Sigmoid colon (tissue), 7 donors: ENCODE data around the gene NAP1L1. TPM values are rescaled to one million over a fixed set of nuclear protein-coding genes. Genes with fewer than 3 reads are reported as not detected.

Source experiments
- DNase-seq: peaks from one replicate; pipeline ENCODE4 v3.0.0-alpha.2; 2019
- H3K27ac ChIP-seq, 4 donors: fragments of 200-600 bp; sonication (generic); one replicate each; pipeline ENCODE4 v1.5.1; 2016 to 2019; ENCODE audit warnings: mild to moderate bottlenecking in 1 of 4
- H3K27me3 ChIP-seq, 3 donors: fragments of 200-600 bp; sonication (generic); one replicate each; pipeline ENCODE4 v1.5.1; 2019; ENCODE audit warnings: mild to moderate bottlenecking in 1 of 3
- H3K36me3 ChIP-seq, 4 donors: fragments of 200-600 bp; sonication (generic); one replicate each; pipeline ENCODE4 v1.5.1; 2016 to 2019
- H3K4me1 ChIP-seq, 4 donors: fragments of 200-600 bp; sonication (generic); one replicate each; pipeline ENCODE4 v1.5.1; 2017 to 2019
- H3K4me3 ChIP-seq, 4 donors: fragments of 200-600 bp; sonication (generic); one replicate each; pipeline ENCODE4 v1.5.1; 2017 to 2019; ENCODE audit warnings: mild to moderate bottlenecking in 2 of 4, moderate library complexity in 1 of 4
- H3K9me3 ChIP-seq, 4 donors: fragments of 200-600 bp in 3 of 4; sonication (generic) in 3 of 4; one replicate each; pipeline versions ENCODE4 v1.5.1 to v1.6.1; 2013 to 2019
- CTCF ChIP-seq, 4 experiments: fragments of 450-650 bp in 3 of 4; fragments of 200-600 bp in 1 of 4; IDR thresholded peaks; one replicate each; pipeline ENCODE4 v1.5.1; 2016 to 2019; ENCODE audit warnings: antibody characterized with exemption in 4 of 4, mild to moderate bottlenecking in 3 of 4, moderate library complexity in 2 of 4
- EP300 ChIP-seq, 4 donors: sonication (generic); formaldehyde crosslinking; IDR thresholded peaks; one replicate each; pipeline ENCODE4 v1.6.1; 2017; ENCODE audit warnings: antibody characterized with exemption in 4 of 4
- POLR2A ChIP-seq, 2 donors: fragments of 450-650 bp; IDR thresholded peaks; one replicate each; pipeline ENCODE4 v1.6.1; 2016; ENCODE audit warnings: antibody characterized with exemption in 2 of 2, mild to moderate bottlenecking in 2 of 2, moderate library complexity in 2 of 2
- POLR2AphosphoS5 ChIP-seq, 4 donors: sonication (generic); formaldehyde crosslinking; IDR thresholded peaks; one replicate each; pipeline ENCODE4 v1.6.1; 2017; ENCODE audit warnings: antibody characterized with exemption in 4 of 4
- WGBS, 2 donors: extraction: QIAGEN DNeasy Blood & Tissue Kit; methylation state at CpG; one replicate each; pipeline ENCODE4 v1.1.7; 2013; 5-methylcytosine and 5-hydroxymethylcytosine counted together
- intact Hi-C: fragments of 100-400 bp; cut with DNase I; formaldehyde crosslinking; loops from one replicate; pipeline ENCODE4 v1.15.1; 2023
- polyA plus RNA-seq, 3 donors: library from polyadenylated mRNA; stranded (reverse); fragments of 200-250 nt; gene quantifications; one replicate each; pipeline ENCODE4 v1.2.3, GENCODE V29; 2013
- total RNA-seq, 4 donors: library from RNA; depleted of rRNA; stranded (reverse); fragments of >200 nt; gene quantifications; one replicate each; pipeline ENCODE4 v1.1.0, GENCODE V29; 2016
- donor health status: healthy with polysubstance abuse.
- donor health status: Bipolar disorder and iron deficiency.
- donor health status: healthy.

Gene NAP1L1
- total and polyA plus RNA-seq, 7 donors: 103 to 424 (median 321) TPM

- intact Hi-C loops: loop anchor here (2.0 to 10.0 kb wide), 4 partner anchors 54 to 696 kb away; partner anchors contain the start of genes BBS10, CAPS2, GLIPR1L1 and GLIPR1L2
- Histone ChIP-seq H3K27ac (peak overlapping the region; percentile 92 to 96 (median 93)), H3K36me3 (no peaks in the 10 kb centered on the region), H3K9me3 (no peaks in the 10 kb centered on the region), H3K4me1 (peaks cover 0 to 25% (median 18%) of the 10 kb centered on the region in 4 donors), H3K4me3 (peak overlapping the region; percentile 73 to 86 (median 85)), H3K27me3 (peaks cover 0 to 41% (median 0%) of the 10 kb centered on the region in 3 donors)
- DNase-seq: no peak
- WGBS, 2 donors: 0% methylated on average over 26 of the region's 26 CpGs
- TF ChIP-seq POLR2AphosphoS5 (IDR thresholded peaks at IDR 0.05): no peak
- TF ChIP-seq CTCF (IDR thresholded peaks at IDR 0.05): no peak
- TF ChIP-seq EP300 (IDR thresholded peaks at IDR 0.05): no peak
These were observed 53.4 kb downstream of the NAP1L1 start for GRCh38 chr12:76031081-76031413.

GRCh38 chr12:76030341-76031080 lies 54.0 kb downstream of the NAP1L1 start:
- TF ChIP-seq CTCF (IDR thresholded peaks at IDR 0.05) (no peak), POLR2A (IDR thresholded peaks at IDR 0.05) (no peak), EP300 (IDR thresholded peaks at IDR 0.05) (no peak), POLR2AphosphoS5 (IDR thresholded peaks at IDR 0.05) (no peak)
- 0 to 1% methylated on average over 40 of the region's 40 CpGs for WGBS, 2 donors
- no peaks in the 10 kb centered on the region for H3K9me3 ChIP-seq
- peaks cover 0 to 44% (median 0%) of the 10 kb centered on the region in 3 donors for H3K27me3 ChIP-seq
- H3K36me3 ChIP-seq: no peaks in the 10 kb centered on the region
- intact Hi-C loops: loop anchor here (2.0 to 10.0 kb wide), 4 partner anchors 54 to 696 kb away; partner anchors contain the start of genes BBS10, CAPS2, GLIPR1L1 and GLIPR1L2
- peak; percentile 77 for DNase-seq
- H3K4me3 ChIP-seq: peak overlapping the region; percentile 73 to 86 (median 85)
- peaks cover 0 to 25% (median 18%) of the 10 kb centered on the region in 4 donors for H3K4me1 ChIP-seq
- H3K27ac ChIP-seq: peak overlapping the region; percentile 92 to 96 (median 93)

GRCh38 chr12:76029982-76030340 lies 54.5 kb downstream of the NAP1L1 start:
- WGBS, 2 donors: 2 to 3% methylated on average over 22 of the region's 22 CpGs
- peak overlapping the region; percentile 73 to 86 (median 85) for H3K4me3 ChIP-seq
- intact Hi-C loops: loop anchor here (2.0 to 10.0 kb wide), 5 partner anchors 55 to 695 kb away; partner anchors contain the start of genes BBS10, CAPS2, GLIPR1L1 and GLIPR1L2
- peak in 2 of 4 donors; percentile 4 to 10 for TF ChIP-seq POLR2AphosphoS5 (IDR thresholded peaks at IDR 0.05)
- TF ChIP-seq CTCF (IDR thresholded peaks at IDR 0.05): no peak
- no peaks in the 10 kb centered on the region for H3K9me3 ChIP-seq
- H3K4me1 ChIP-seq: peaks cover 0 to 25% (median 18%) of the 10 kb centered on the region in 4 donors
- H3K27ac ChIP-seq: peak overlapping the region; percentile 92 to 96 (median 93)
- no peaks in the 10 kb centered on the region for H3K36me3 ChIP-seq
- DNase-seq: no peak
- peaks cover 0 to 47% (median 0%) of the 10 kb centered on the region in 3 donors for H3K27me3 ChIP-seq

- intact Hi-C loops: loop anchor here (5.0 kb wide), 1 partner anchor 306 kb away; no protein-coding TSS in a partner anchor
- Histone ChIP-seq H3K27ac (peak overlapping the region in 2 of 4 donors; percentile 25 to 93), H3K4me3 (peak overlapping the region; percentile 1 to 86 (median 78))
These were observed 55.8 kb downstream of the NAP1L1 start for GRCh38 chr12:76028571-76029277.

More at GRCh38 chr12:76028571-76029277, 55.8 kb downstream of the NAP1L1 start:
- Histone ChIP-seq H3K27me3 (peaks cover 0 to 50% (median 0%) of the 10 kb centered on the region in 3 donors), H3K36me3 (no peaks in the 10 kb centered on the region), H3K4me1 (peaks cover 0 to 25% (median 18%) of the 10 kb centered on the region in 4 donors), H3K9me3 (no peaks in the 10 kb centered on the region)
- TF ChIP-seq CTCF (IDR thresholded peaks at IDR 0.05) (no peak), EP300 (IDR thresholded peaks at IDR 0.05) (no peak), POLR2AphosphoS5 (IDR thresholded peaks at IDR 0.05) (no peak), POLR2A (IDR thresholded peaks at IDR 0.05) (no peak)
- WGBS, 2 donors: 23 to 56% methylated on average over 3 of the region's 3 CpGs
- DNase-seq: no peak
